Measurements from ENCODE around the gene IGFL2. TPM values are rescaled to one million over a fixed set of nuclear protein-coding genes. Genes with fewer than 3 reads are reported as not detected.

Gene IGFL2
- total and polyA plus RNA-seq, 2 donors from 2014 or later, result not detected

DNA sequence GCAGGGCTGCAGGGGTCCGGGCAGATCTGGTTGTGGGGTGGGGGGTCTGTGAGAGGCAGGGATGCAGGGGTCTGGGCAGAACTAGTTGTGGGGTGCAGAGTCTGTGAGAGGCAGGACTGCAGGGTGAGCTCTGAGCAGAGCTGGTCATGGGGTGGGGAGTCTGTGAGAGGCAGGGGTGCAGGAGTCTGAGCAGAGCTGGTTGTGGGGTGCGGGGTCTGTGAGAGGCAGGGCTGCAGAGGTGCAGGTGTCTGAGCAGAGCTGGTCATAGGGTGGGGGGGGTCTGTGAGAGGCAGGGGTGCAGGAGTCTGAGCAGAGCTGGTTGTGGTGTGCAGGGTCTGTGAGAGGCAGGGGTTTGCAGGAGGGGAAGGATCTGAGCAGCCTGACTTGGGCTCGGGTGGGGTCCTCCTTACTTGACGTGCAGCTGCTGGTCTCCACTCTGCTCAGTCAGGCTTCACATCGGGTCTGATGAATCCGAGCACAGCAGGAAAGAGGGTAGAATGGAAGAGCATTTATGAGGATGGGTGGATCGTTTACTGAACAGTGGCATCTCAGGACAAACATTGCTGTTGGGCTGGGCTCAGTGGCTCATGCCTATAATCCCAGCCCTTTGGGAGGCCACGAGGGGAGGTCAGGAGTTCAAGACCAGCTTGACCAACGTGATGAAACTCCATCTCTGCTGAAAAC lies 31.2 kb downstream of the IGFL2 start:
- TF ChIP-seq, protein P1, sequence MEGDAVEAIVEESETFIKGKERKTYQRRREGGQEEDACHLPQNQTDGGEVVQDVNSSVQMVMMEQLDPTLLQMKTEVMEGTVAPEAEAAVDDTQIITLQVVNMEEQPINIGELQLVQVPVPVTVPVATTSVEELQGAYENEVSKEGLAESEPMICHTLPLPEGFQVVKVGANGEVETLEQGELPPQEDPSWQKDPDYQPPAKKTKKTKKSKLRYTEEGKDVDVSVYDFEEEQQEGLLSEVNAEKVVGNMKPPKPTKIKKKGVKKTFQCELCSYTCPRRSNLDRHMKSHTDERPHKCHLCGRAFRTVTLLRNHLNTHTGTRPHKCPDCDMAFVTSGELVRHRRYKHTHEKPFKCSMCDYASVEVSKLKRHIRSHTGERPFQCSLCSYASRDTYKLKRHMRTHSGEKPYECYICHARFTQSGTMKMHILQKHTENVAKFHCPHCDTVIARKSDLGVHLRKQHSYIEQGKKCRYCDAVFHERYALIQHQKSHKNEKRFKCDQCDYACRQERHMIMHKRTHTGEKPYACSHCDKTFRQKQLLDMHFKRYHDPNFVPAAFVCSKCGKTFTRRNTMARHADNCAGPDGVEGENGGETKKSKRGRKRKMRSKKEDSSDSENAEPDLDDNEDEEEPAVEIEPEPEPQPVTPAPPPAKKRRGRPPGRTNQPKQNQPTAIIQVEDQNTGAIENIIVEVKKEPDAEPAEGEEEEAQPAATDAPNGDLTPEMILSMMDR (IDR thresholded peaks at IDR 0.05; ENCODE audit: borderline replicate concordance, extremely low read depth, insufficient read depth), result no peak
- Histone ChIP-seq H3K4me1 (ENCODE audit: control insufficient read depth in 2 of 3, insufficient read depth in 2 of 3, low read depth in 1 of 3, low read length in 3 of 3) (no peaks in the 10 kb centered on the region), H3K4me3 (ENCODE audit: low read length in 3 of 3) (no peak overlapping the region), H3K27ac (ENCODE audit: low read depth in 2 of 2, low read length in 2 of 2) (no peak overlapping the region), H3K9ac (ENCODE audit: low read length in 3 of 3) (no peak overlapping the region), H3K27me3 (ENCODE audit: control insufficient read depth, insufficient read depth, low read length) (no peaks in the 10 kb centered on the region), H3K9me3 (ENCODE audit: control insufficient read depth in 2 of 3, insufficient read depth in 1 of 3, low read length in 3 of 3) (no peaks in the 10 kb centered on the region), H3K36me3 (ENCODE audit: control insufficient read depth in 2 of 3, insufficient read depth in 3 of 3, low read length in 3 of 3) (no peaks in the 10 kb centered on the region)
- intact Hi-C loops (cut with DNase I), result no loop called here
- no peak for FAIRE-seq
- DNase-seq, result no peak

- H3K9me3 ChIP-seq (ENCODE audit: control insufficient read depth in 2 of 3, insufficient read depth in 1 of 3, low read length in 3 of 3), result no peaks in the 10 kb centered on the region
- no peak overlapping the region for H3K27ac ChIP-seq (ENCODE audit: low read depth in 2 of 2, low read length in 2 of 2)
- TF ChIP-seq, protein P1 (IDR thresholded peaks at IDR 0.05; ENCODE audit: borderline replicate concordance, extremely low read depth, insufficient read depth), result no peak
Observed at GRCh38 chr19:46180701-46181387, 32.8 kb downstream of the IGFL2 start.

DNA sequence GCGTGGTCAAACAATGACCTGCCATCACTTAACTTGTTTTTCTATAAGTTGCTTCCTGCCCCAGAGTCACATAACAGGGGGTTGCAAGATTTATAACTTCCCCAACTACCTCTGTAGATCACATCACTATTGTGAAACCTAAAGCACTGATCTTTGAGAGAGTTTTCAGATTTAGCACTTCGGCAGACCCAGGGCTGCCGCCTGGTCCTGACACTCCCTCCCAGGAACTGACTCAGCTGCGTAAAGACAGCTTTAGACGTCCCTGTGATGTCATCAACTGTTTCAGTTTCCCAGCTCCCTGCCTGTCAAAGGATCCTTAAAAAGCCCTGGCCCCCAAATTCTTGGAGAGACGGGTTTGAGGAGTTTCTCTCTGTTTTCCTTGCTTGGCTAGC lies 33.3 kb downstream of the IGFL2 start:
- H3K4me1 ChIP-seq (ENCODE audit: control insufficient read depth in 2 of 3, insufficient read depth in 2 of 3, low read depth in 1 of 3, low read length in 3 of 3), result no peaks in the 10 kb centered on the region
- H3K9ac ChIP-seq (ENCODE audit: low read length in 3 of 3), result no peak overlapping the region
- intact Hi-C loops (cut with DNase I), result no loop called here
- no peak overlapping the region for H3K4me3 ChIP-seq (ENCODE audit: low read length in 3 of 3)
- H3K27ac ChIP-seq (ENCODE audit: low read depth in 2 of 2, low read length in 2 of 2), result no peak overlapping the region
- no peaks in the 10 kb centered on the region for H3K36me3 ChIP-seq (ENCODE audit: control insufficient read depth in 2 of 3, insufficient read depth in 3 of 3, low read length in 3 of 3)
- DNase-seq, result peak in 1 of 5 donors; percentile 9
- no peak for FAIRE-seq
- H3K27me3 ChIP-seq (ENCODE audit: control insufficient read depth, insufficient read depth, low read length), result no peaks in the 10 kb centered on the region
- TF ChIP-seq, protein P1 (IDR thresholded peaks at IDR 0.05; ENCODE audit: borderline replicate concordance, extremely low read depth, insufficient read depth), result no peak
- H3K9me3 ChIP-seq (ENCODE audit: control insufficient read depth in 2 of 3, insufficient read depth in 1 of 3, low read length in 3 of 3), result no peaks in the 10 kb centered on the region

More at GRCh38 chr19:46180701-46181387, 32.8 kb downstream of the IGFL2 start:
- H3K36me3 ChIP-seq (ENCODE audit: control insufficient read depth in 2 of 3, insufficient read depth in 3 of 3, low read length in 3 of 3), result no peaks in the 10 kb centered on the region
- intact Hi-C loops (cut with DNase I), result no loop called here
- no peak for DNase-seq
- H3K4me3 ChIP-seq (ENCODE audit: low read length in 3 of 3), result no peak overlapping the region
- H3K9ac ChIP-seq (ENCODE audit: low read length in 3 of 3), result no peak overlapping the region
- H3K4me1 ChIP-seq (ENCODE audit: control insufficient read depth in 2 of 3, insufficient read depth in 2 of 3, low read depth in 1 of 3, low read length in 3 of 3), result no peaks in the 10 kb centered on the region
- H3K27me3 ChIP-seq (ENCODE audit: control insufficient read depth, insufficient read depth, low read length), result no peaks in the 10 kb centered on the region
- no peak for FAIRE-seq

Measured in kidney (tissue), 14 donors.